GM12865 (cell line): ENCODE data around the gene HPCAL4.

ENCODE experiments used
- DNase-seq: peaks from one replicate; pipeline ENCODE4 v3.0.0; 2010; ENCODE audit warnings: low read depth
- H3K4me3 ChIP-seq: 2 replicates; pipeline ENCODE4 v1.5.1; 2011; ENCODE audit warnings: mild to moderate bottlenecking, low read depth, low read length, control low read depth
- TF ChIP-seq, protein P1 (sequence below): IDR thresholded peaks from 2 replicates; pipeline ENCODE4 v1.5.1; 2011; ENCODE audit warnings: low read length, control low read depth, low read depth, inconsistent platforms; ENCODE audit not compliant: insufficient read depth; ENCODE audit errors: missing control alignments

The HPCAL4 gene

DNA sequence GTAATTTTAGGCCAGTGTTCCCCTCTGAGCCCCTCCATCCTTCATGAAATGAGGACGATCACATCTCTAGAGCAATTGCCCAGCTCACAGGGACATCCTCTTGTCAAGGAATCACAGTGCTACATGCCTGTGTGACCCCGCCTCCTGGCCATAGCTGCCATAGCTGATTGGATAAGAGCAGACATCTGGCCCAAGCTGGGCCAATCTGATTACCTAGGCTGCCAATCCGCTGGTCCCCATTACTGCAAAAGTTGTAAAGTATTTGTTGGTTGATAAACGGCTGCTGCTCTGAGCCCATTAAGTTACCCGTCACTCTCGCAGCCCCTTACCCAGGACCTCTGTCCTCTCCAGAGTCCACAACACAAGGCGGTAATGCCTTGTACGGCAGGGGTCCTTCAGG is 27.7 kb downstream of the HPCAL4 start:
- TF ChIP-seq, protein P1, sequence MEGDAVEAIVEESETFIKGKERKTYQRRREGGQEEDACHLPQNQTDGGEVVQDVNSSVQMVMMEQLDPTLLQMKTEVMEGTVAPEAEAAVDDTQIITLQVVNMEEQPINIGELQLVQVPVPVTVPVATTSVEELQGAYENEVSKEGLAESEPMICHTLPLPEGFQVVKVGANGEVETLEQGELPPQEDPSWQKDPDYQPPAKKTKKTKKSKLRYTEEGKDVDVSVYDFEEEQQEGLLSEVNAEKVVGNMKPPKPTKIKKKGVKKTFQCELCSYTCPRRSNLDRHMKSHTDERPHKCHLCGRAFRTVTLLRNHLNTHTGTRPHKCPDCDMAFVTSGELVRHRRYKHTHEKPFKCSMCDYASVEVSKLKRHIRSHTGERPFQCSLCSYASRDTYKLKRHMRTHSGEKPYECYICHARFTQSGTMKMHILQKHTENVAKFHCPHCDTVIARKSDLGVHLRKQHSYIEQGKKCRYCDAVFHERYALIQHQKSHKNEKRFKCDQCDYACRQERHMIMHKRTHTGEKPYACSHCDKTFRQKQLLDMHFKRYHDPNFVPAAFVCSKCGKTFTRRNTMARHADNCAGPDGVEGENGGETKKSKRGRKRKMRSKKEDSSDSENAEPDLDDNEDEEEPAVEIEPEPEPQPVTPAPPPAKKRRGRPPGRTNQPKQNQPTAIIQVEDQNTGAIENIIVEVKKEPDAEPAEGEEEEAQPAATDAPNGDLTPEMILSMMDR: no peak
- no peak overlapping the region for H3K4me3 ChIP-seq
- DNase-seq: no peak

GRCh38 chr1:39662861-39663260 is 28.4 kb downstream of the HPCAL4 start:
- H3K4me3 ChIP-seq: no peak overlapping the region
- TF ChIP-seq, protein P1: no peak
- no peak for DNase-seq

GRCh38 chr1:39659538-39659937 is 31.7 kb downstream of the HPCAL4 start:
- no peak overlapping the region for H3K4me3 ChIP-seq
- TF ChIP-seq, protein P1: no peak
- no peak for DNase-seq

GRCh38 chr1:39659110-39659509 is 32.1 kb downstream of the HPCAL4 start:
- DNase-seq: no peak
- TF ChIP-seq, protein P1: no peak
- no peak overlapping the region for H3K4me3 ChIP-seq

DNA sequence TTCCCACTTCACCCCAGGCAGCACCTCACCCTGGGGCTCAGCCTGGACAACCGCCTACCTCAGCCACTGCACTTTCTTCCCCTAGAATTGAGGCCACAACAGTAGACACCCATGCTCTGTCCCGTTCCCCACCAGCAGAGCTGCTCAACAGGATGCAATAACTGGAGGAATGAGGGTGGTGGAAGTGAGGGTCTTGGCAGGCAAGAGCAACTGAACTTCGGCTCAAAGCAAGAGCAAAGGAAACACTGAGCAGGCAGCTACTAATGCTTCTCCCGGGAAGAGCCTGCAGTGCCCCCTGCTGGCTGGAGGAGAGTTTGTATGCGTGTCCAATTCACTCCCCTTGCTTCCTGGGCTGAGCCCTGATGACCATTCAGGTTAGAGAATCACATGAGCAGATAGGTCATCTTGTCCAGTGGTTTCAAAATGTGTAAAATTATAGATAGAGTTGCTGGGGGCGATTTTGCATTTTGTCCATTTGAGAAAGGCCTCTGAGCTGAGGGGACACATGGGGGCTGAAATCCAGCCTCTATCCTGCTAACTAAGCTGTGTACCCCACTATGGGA is 33.2 kb downstream of the HPCAL4 start:
- no peak overlapping the region for H3K4me3 ChIP-seq

GRCh38 chr1:39657402-39657801 is 33.8 kb downstream of the HPCAL4 start:
- DNase-seq: no peak
- TF ChIP-seq, protein P1: no peak
- H3K4me3 ChIP-seq: no peak overlapping the region

More for the DNA sequence above, 33.2 kb downstream of the HPCAL4 start:
- peak; percentile 90 for DNase-seq
- TF ChIP-seq, protein P1: peak; percentile 90

GRCh38 chr1:39656391-39656790 is 34.8 kb downstream of the HPCAL4 start:
- no peak overlapping the region for H3K4me3 ChIP-seq
- DNase-seq: no peak
- TF ChIP-seq, protein P1: no peak
